Transverse colon (tissue), 4 donors: Measurements from ENCODE around the gene ANGPTL5. TPM values are rescaled to one million over a fixed set of nuclear protein-coding genes. Genes with fewer than 3 reads are reported as not detected.

Experiments used
- DNase-seq: peaks from one replicate; pipeline ENCODE4 v3.0.0-alpha.2; 2019
- H3K27ac ChIP-seq, 4 donors: fragments of 200-600 bp; sonication (generic); 2 replicates each; pipeline ENCODE4 v1.5.1; 2016 to 2018; ENCODE audit warnings: inconsistent platforms in 4 of 4
- H3K27me3 ChIP-seq: fragments of 200-600 bp; sonication (generic); 2 replicates; pipeline ENCODE4 v1.5.1; 2017; ENCODE audit warnings: inconsistent platforms
- H3K36me3 ChIP-seq, 4 donors: fragments of 200-600 bp; sonication (generic); 2 replicates each; pipeline ENCODE4 v1.5.1; 2017 to 2019; ENCODE audit warnings: inconsistent platforms in 4 of 4
- H3K4me1 ChIP-seq, 4 donors: fragments of 200-600 bp; sonication (generic); 2 replicates each; pipeline ENCODE4 v1.5.1; 2017 to 2020; ENCODE audit warnings: inconsistent platforms in 4 of 4
- H3K4me3 ChIP-seq, 4 donors: fragments of 200-600 bp; sonication (generic); 1 replicate in 1 of 4; 2 replicates in 3 of 4; pipeline versions ENCODE4 v1.5.1 to v1.6.1; 2017 to 2019; ENCODE audit warnings: inconsistent platforms in 4 of 4
- H3K9me3 ChIP-seq, 2 donors: fragments of 200-600 bp; sonication (generic); 2 replicates each; pipeline ENCODE4 v1.5.1; 2017 to 2019; ENCODE audit warnings: inconsistent platforms in 2 of 2
- EP300 ChIP-seq: sonication (generic); formaldehyde crosslinking; IDR thresholded peaks from one replicate; pipeline ENCODE4 v1.6.1; 2017; ENCODE audit warnings: antibody characterized with exemption, low read depth
- POLR2A ChIP-seq: fragments of 450-650 bp; IDR thresholded peaks from one replicate; pipeline ENCODE4 v1.6.1; 2016; ENCODE audit warnings: antibody characterized with exemption, mild to moderate bottlenecking, moderate library complexity
- POLR2AphosphoS5 ChIP-seq, 3 donors: sonication (generic); formaldehyde crosslinking; IDR thresholded peaks; one replicate each; pipeline ENCODE4 v1.6.1; 2016; ENCODE audit warnings: antibody characterized with exemption in 3 of 3
- WGBS, 2 donors: methylation state at CpG; one replicate each; pipeline ENCODE4 v1.1.5; 2018; ENCODE audit warnings: low coverage in 1 of 2; 5-methylcytosine and 5-hydroxymethylcytosine counted together
- in situ Hi-C, 4 donors: fragments of 200-750 bp; cut with MboI; loops; one replicate each; pipeline versions ENCODE4 v1.15.0 to v1.15.1; 2017; ENCODE audit warnings: low sequenced_read_pairs in 3 of 4, low pct_ligation_motif_present in 1 of 4, low pct_unique_long_range_greater_than_20kb in 1 of 4
- intact Hi-C: fragments of 100-400 bp; cut with DNase I; formaldehyde crosslinking; loops from one replicate; pipeline ENCODE4 v1.15.1; 2023; ENCODE audit warnings: low total_unique reads
- total RNA-seq, 4 donors: library from RNA; depleted of rRNA; stranded (reverse); fragments of >200 nt; gene quantifications; one replicate each; pipeline ENCODE4 v1.1.0, GENCODE V29; 2016
- TF ChIP-seq, protein P1 (sequence below), 5 experiments: fragments of 200-600 bp in 3 of 5; fragments of 450-650 bp in 2 of 5; sonication (generic) in 3 of 5; IDR thresholded peaks; 1 replicate in 2 of 5; 2 replicates in 3 of 5; pipeline ENCODE4 v1.5.1; 2016 to 2017; ENCODE audit warnings: antibody characterized with exemption in 5 of 5, inconsistent platforms in 3 of 5, mild to moderate bottlenecking in 2 of 5, moderate library complexity in 1 of 5

ANGPTL5 gene
- total RNA-seq, 4 donors from 2014 or later: 0.96 TPM; not detected in 3

DNA sequence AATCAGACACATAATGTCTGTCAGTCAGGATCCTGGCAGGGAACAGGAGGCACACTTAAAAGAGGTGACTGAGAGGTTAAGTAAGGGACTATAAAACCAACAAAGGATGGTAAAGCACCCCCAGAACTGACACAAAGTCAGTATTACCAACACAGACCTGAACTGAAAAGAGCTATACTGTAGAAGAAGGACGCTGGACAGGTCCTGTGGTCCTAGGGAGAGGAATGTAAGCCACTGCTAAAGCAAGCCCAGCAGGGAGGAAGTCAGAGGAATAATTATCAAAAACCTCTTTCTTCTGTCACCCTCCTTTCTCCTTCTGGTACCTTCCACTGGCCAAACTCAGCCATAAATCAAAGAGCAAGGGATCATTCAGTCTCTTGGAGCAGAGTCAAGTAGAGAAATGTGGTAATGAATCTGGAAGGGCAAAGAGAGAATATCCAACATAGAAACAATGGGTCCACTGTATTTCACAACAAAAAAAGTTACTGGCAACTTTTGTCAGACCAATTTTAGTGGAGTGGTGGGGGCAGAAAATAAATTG lies 33.4 kb upstream of the ANGPTL5 start:
- no peaks in the 10 kb centered on the region for H3K9me3 ChIP-seq
- TF ChIP-seq EP300 (no peak), POLR2AphosphoS5 (IDR thresholded peaks at IDR 0.05) (no peak), POLR2A (no peak)
- TF ChIP-seq, protein P1, sequence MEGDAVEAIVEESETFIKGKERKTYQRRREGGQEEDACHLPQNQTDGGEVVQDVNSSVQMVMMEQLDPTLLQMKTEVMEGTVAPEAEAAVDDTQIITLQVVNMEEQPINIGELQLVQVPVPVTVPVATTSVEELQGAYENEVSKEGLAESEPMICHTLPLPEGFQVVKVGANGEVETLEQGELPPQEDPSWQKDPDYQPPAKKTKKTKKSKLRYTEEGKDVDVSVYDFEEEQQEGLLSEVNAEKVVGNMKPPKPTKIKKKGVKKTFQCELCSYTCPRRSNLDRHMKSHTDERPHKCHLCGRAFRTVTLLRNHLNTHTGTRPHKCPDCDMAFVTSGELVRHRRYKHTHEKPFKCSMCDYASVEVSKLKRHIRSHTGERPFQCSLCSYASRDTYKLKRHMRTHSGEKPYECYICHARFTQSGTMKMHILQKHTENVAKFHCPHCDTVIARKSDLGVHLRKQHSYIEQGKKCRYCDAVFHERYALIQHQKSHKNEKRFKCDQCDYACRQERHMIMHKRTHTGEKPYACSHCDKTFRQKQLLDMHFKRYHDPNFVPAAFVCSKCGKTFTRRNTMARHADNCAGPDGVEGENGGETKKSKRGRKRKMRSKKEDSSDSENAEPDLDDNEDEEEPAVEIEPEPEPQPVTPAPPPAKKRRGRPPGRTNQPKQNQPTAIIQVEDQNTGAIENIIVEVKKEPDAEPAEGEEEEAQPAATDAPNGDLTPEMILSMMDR (IDR thresholded peaks at IDR 0.05): no peak
- 64 to 67% methylated on average over 1 of the region's 1 CpG for WGBS, 2 donors
- H3K4me1 ChIP-seq: no peaks in the 10 kb centered on the region
- H3K27me3 ChIP-seq: no peaks in the 10 kb centered on the region
- no peak overlapping the region for H3K27ac ChIP-seq
- in situ Hi-C loops (no loop called here), intact Hi-C loops (no loop called here)
- no peaks in the 10 kb centered on the region for H3K36me3 ChIP-seq
- no peak for DNase-seq
- H3K4me3 ChIP-seq: no peak overlapping the region

DNA sequence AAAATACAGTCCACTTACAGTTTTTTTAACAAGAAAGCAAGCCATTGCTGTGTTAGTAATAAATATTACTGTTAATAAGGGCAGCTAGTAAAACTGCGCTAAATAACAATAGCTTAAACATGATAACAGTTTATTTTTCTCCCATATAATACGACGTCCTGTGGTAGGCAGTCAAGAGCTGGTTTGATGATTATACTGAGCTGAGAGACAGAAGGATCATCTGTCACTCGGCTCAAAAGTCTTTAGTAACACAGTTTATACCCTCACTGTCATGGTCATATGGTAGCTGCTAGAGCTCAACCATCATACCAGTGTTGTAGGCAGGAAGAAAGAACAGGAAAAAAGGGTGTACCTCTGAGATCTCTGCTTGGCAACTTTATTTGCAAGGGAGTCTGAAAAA lies 29.1 kb upstream of the ANGPTL5 start:
- in situ Hi-C loops: no loop called here
- Histone ChIP-seq H3K4me3 (no peak overlapping the region), H3K27me3 (no peaks in the 10 kb centered on the region), H3K27ac (no peak overlapping the region), H3K36me3 (no peaks in the 10 kb centered on the region), H3K4me1 (no peaks in the 10 kb centered on the region), H3K9me3 (no peaks in the 10 kb centered on the region)
- no peak for DNase-seq
- TF ChIP-seq POLR2A (no peak), EP300 (no peak), POLR2AphosphoS5 (IDR thresholded peaks at IDR 0.05) (no peak)
- TF ChIP-seq, protein P1 (IDR thresholded peaks at IDR 0.05): no peak
- intact Hi-C loops: no loop called here
- WGBS, 2 donors: 78 to 87% methylated on average over 4 of the region's 4 CpGs

DNA sequence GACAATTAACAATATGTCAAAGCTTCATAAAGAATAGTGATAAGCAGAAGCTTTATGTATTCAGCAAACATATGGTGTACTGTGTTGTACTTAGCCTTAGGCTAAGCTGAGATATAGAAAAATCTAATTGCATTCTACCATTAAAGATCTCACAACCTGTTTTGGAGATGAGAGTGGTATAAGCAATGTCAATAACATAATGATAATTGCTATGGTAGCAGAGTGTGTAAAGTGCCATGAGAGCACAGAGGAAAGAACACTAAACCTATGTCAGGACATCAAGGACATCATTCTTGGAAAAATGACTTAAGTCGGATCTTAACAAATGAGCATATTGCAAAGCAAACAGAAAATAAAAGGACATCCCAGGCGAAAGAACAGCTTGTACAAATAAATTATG lies 28.6 kb upstream of the ANGPTL5 start:
- H3K36me3 ChIP-seq: no peaks in the 10 kb centered on the region
- no peak overlapping the region for H3K27ac ChIP-seq
- no peaks in the 10 kb centered on the region for H3K27me3 ChIP-seq
- 73 to 79% methylated on average over 2 of the region's 2 CpGs for WGBS, 2 donors
- no peak for DNase-seq
- H3K9me3 ChIP-seq: no peaks in the 10 kb centered on the region
- intact Hi-C loops: no loop called here
- no peaks in the 10 kb centered on the region for H3K4me1 ChIP-seq
- in situ Hi-C loops: no loop called here
- H3K4me3 ChIP-seq: no peak overlapping the region
- TF ChIP-seq EP300: no peak
- TF ChIP-seq, protein P1 (IDR thresholded peaks at IDR 0.05): no peak

DNA sequence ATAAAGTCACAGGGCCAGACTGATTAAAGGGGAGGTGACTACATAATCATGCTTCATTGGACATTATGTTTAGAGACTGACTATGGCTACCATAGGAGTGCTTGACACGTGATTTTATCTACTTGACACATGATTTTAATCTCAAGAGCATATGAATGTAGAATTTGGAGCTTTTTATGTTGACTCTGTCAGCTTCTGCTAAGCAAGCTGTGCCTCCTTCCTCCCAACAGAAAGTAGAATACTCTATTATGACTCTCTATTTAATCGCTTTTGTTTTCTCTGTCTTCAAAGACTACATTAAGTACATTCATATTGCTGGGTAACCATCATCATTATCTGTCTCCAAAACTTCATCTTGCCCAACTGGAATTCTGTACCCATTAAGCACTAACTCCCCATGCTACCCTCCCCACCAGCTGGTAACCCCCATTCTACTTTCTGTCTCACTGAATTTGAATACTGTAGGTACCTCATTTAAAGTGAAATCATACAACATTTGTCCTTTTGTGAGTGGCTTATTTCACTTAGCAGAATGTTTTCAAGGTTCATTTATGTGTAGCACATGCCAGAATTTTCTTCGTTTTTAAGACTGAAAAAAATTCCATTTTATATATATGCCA lies 24.7 kb upstream of the ANGPTL5 start:
- H3K27me3 ChIP-seq: no peaks in the 10 kb centered on the region
- in situ Hi-C loops: no loop called here
- no peaks in the 10 kb centered on the region for H3K9me3 ChIP-seq
- H3K4me3 ChIP-seq: no peak overlapping the region
- DNase-seq: no peak
- intact Hi-C loops: no loop called here
- H3K36me3 ChIP-seq: no peaks in the 10 kb centered on the region
- no peak overlapping the region for H3K27ac ChIP-seq
- TF ChIP-seq POLR2A (no peak), POLR2AphosphoS5 (IDR thresholded peaks at IDR 0.05) (no peak), EP300 (no peak)
- H3K4me1 ChIP-seq: no peaks in the 10 kb centered on the region
- 73 to 76% methylated on average over 3 of the region's 3 CpGs for WGBS, 2 donors

DNA sequence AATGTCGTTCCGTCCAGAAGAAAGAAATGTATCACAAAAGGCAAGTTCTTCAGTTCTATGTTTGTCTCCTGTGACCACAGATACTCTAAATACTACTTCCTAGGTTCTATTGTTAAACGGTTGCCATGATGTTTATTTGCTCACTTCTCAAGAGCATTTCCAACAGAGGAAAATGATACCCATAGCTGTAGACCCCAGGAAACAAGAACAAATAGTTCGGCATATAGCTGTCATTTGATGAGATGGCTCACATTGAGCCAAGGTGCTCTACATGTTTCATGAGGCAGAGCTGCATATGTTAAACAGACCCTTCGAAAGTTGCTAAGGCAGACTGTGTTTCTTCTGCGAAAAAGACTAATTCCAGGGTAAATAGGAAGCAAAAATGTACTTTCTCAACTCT lies 15.4 kb upstream of the ANGPTL5 start:
- TF ChIP-seq POLR2AphosphoS5 (IDR thresholded peaks at IDR 0.05): no peak
- TF ChIP-seq, protein P1 (IDR thresholded peaks at IDR 0.05): no peak
- TF ChIP-seq EP300: no peak
- TF ChIP-seq POLR2A: no peak
- H3K9me3 ChIP-seq: peaks cover 0 to 7% of the 10 kb centered on the region in 2 donors
- no peaks in the 10 kb centered on the region for H3K36me3 ChIP-seq
- no peak for DNase-seq
- intact Hi-C loops: no loop called here
- no peak overlapping the region for H3K4me3 ChIP-seq
- H3K4me1 ChIP-seq: no peaks in the 10 kb centered on the region
- WGBS, 2 donors: 60 to 94% methylated on average over 5 to 6 of the region's 6 CpGs
- in situ Hi-C loops: no loop called here
- H3K27ac ChIP-seq: no peak overlapping the region
- H3K27me3 ChIP-seq: no peaks in the 10 kb centered on the region
